Measurements from ENCODE around the gene ENTPD8. TPM values are rescaled to one million over a fixed set of nuclear protein-coding genes. Genes with fewer than 3 reads are reported as not detected.

Gene ENTPD8
- total and polyA plus RNA-seq, 2 donors (not counting 3 experiments of a cell fraction or from before 2014, with no cell fraction given), result 0.44 to 0.51 TPM

GRCh38 chr9:137387891-137388560, 53.1 kb downstream of the ENTPD8 start:
- POLR2A ChIA-PET, result interaction anchor here (1.1 kb wide), 1 partner anchor 86 kb away, joined by 4 read pairs; the partner anchor contains the start of gene NRARP
- H3K9me3 ChIP-seq (replicated peaks; ENCODE audit: control insufficient read depth, insufficient read depth, low read length), result no peaks in the 10 kb centered on the region
- FAIRE-seq, result peak; percentile 56

More at GRCh38 chr9:137387891-137388560, 53.1 kb downstream of the ENTPD8 start:
- Histone ChIP-seq H3K79me2 (ENCODE audit: control insufficient read depth, insufficient read depth, low read length) (no peaks in the 10 kb centered on the region), H2AFZ (ENCODE audit: low read depth, low read length) (no peak overlapping the region), H3K9ac (replicated peaks; ENCODE audit: extremely low read depth, insufficient read depth, low read length) (peak overlapping the region; percentile 49), H3K4me3 (replicated peaks in 1 of 3; ENCODE audit: insufficient read depth in 1 of 3, low read depth in 1 of 3, low read length in 3 of 3) (no peak overlapping the region), H4K20me1 (replicated peaks; ENCODE audit: control insufficient read depth, extremely low read depth, insufficient read depth, low read length) (no peaks in the 10 kb centered on the region), H3K4me1 (ENCODE audit: control insufficient read depth, extremely low read depth, insufficient read depth, low read length) (peaks cover 13% of the 10 kb centered on the region), H3K27ac (ENCODE audit: insufficient read depth, low read depth, low read length) (peak overlapping the region; percentile 81), H3K9me1 (replicated peaks; ENCODE audit: control insufficient read depth, extremely low read depth, insufficient read depth, low read length) (no peaks in the 10 kb centered on the region), H3K36me3 (ENCODE audit: control insufficient read depth in 2 of 2, extremely low read depth in 1 of 2, insufficient read depth in 2 of 2, low read length in 2 of 2) (peaks cover 0 to 2% of the 10 kb centered on the region in 2 experiments), H3K4me2 (ENCODE audit: insufficient read depth, low read length) (no peak overlapping the region), H3K27me3 (ENCODE audit: control insufficient read depth in 2 of 2, insufficient read depth in 2 of 2, low read length in 2 of 2) (no peaks in the 10 kb centered on the region)
- CTCF ChIA-PET, result interaction anchor here (0.8 to 1.9 kb wide), 5 partner anchors 8 to 92 kb away, joined by 3 to 9 read pairs (median 3); partner anchors contain the start of gene NRARP
- no peak for DNase-seq (ENCODE audit: low read depth, low spot score)
- intact Hi-C loops (cut with micrococcal nuclease) (loop anchor here (5.0 kb wide), 1 partner anchor 36 kb away; no protein-coding TSS in a partner anchor), dilution Hi-C loops (cut with MboI; ENCODE audit: extremely low pct_ligation_motif_present, low sequenced_read_pairs) (no loop called here)
- BruUV-seq (replicated peaks), result no TSS peak
- no peak for TF ChIP-seq POLR2A (IDR thresholded peaks at IDR 0.05; ENCODE audit: low read depth, low read length)
- TF ChIP-seq POLR2AphosphoS5 (IDR thresholded peaks at IDR 0.05; ENCODE audit: insufficient read depth, low read depth, low read length), result no peak
- TF ChIP-seq JUN (IDR thresholded peaks at IDR 0.05; ENCODE audit: borderline replicate concordance, insufficient read depth, insufficient read length, low read depth), result no peak
- no peak for TF ChIP-seq EZH2 (IDR thresholded peaks at IDR 0.05; ENCODE audit: borderline replicate concordance, low read depth, low read length, severe bottlenecking)
- no peak for TF ChIP-seq GATA2 (IDR thresholded peaks at IDR 0.05; ENCODE audit: insufficient read depth, insufficient read length, low read depth, low read length)
- TF ChIP-seq MYC (IDR thresholded peaks at IDR 0.05; ENCODE audit: low read depth, low read length), result no peak
- TF ChIP-seq MAX (IDR thresholded peaks at IDR 0.05; ENCODE audit: insufficient read depth, insufficient read length), result no peak
- TF ChIP-seq FOS (IDR thresholded peaks at IDR 0.05; ENCODE audit: borderline replicate concordance, insufficient read depth, low read length), result no peak
- no peak for TF ChIP-seq CTCF (IDR thresholded peaks at IDR 0.05; ENCODE audit: extremely low read depth in 1 of 2, insufficient read depth in 1 of 2, low read depth in 1 of 2, low read length in 2 of 2)

Measured in endothelial cell of umbilical vein (primary cell).